Suppressor macrophage treated with lipopolysaccharide for 4 hours (primary cell): Measurements from ENCODE around the gene GPR146.
A peak's percentile ranks its signal among the peaks of the same experiment; 100 is the strongest.

Experiments used
- DNase-seq: peaks from one replicate; pipeline ENCODE4 v3.0.0-alpha.2; 2020

The GPR146 gene

DNA sequence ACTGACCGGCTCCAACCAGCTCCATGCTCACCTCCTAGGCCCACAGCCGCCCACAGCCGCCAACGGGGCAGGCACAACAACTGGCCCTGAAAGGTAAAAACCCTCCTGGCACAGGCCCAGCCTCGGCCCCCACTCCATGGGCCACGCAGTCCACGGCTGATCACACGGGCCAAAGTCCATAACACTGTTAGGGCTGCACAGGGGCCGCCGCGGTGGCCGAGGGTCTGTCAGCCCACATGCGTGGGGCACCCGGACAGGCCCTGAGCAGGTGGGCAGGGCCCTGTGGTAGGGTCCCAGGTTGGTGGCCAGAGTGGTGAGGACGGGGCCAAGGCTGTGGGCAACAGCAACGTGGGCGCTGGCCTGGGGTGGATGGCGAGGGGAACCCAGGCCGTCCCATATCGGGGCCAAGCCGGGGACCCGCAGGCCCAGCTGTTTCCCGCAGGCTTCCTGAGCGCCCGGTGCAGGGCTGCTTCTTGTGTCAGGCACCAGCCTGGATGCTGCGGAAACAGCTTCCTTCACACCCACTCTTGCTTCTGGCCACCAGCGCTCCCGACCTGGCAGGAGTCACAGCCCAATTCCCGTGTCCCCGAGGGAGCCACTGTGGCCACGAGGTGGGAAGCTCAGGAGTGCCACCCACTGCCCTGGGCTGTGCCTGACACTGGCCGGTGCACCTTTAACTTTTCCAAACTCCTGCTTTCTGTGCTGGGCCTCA lies 32.2 kb upstream of the GPR146 start:
- no peak for DNase-seq

DNA sequence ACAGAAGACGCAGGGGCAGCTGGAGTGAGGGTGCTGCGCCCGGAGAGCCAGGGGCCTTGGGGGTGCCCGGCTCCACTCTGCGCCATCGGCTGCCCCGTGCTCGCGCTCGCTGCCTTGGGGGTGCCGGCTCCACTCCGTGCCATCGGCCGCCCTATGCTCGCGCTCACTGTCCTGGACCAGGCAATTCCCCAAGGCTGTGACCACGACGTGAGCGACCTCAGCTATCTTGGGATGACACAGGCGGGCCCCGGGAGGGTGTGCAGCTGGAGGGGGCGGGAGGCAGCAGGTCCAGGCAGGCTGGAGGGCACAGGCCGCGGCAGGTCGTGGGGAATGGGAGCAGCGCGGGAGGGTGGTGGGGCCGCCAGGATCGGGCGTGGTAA lies 31.6 kb upstream of the GPR146 start:
- no peak for DNase-seq

DNA sequence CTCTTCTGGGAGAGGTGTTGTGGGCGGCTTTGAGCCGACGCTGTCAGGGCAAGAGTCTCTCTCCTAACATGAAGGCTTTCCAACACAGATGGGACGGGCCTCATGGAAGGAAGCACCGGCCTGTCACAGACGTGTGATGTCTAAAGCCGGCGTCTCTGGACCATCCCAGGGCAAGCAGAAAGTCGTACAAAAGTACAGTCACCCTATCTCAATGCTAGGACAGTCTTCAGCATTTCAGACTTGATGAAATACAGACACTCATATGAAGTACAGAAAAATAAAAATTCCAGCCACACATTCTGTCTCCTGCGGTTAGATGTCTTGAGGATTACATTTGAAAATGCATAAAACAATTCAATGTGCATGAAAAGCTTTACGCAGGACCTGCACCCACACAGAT lies 30.8 kb upstream of the GPR146 start:
- no peak for DNase-seq

DNA sequence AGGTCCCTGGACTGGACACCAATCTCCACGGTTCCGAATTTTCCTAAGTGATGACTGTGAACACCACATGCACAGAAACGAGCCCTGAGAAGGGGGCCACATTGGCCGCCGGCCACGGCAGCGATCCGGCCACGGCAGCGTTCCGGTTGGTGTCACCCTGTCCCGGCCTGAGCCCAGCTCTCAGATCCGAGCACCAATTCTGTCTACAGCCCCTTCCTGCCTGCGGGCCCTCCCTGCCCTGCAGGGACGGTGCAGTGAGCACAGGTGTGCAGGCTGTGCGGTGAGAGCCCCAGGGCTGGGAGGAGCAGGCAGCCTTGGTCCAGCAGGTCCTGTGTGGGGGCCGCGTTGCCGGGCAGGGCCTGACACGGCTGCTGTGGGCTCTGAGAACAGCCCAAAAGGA lies 29.7 kb upstream of the GPR146 start:
- DNase-seq: no peak

DNA sequence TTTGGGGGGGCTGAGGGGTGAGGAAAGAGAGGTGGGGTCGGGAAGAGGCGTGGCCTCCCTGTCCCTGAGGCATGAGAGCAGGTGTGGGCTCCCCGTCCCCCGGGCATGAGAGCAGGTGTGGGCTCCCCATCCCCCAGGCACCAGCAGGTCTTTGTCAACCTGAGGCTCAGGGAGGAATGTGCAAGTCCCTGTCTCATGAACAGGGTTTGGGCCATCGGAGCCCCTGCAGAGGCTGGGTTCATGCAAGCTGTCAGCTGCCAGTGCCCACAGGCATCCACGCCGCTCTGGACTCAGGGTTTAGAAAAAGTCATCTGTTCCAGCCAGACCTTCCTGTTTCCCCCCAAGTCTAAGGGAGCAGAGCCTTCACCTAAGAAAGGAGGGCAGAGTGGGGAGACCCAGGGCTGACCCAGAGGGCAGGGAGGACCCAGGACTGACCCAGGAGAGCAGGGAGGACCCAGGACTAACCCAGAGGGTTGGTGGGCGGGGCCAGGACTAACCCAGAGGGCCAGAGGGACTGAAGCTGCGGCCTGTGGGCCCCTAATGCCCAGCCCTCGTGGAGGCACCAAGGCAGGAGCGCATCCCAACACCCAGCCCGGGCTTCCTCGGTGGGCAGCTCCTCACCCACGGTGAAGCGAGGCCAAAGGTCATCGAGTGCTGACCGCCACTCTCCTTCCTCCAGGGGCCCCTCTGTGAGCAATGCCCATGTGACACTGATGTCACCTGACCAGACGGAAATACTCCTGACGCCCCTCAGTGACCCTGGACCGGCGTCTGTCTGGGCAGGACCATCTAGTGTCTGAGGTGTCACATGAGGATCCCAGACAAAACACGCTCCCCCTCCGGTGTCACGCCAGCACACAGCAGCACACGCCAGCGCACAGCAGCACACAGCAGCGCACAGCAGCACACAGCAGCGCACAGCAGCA lies 28.9 kb upstream of the GPR146 start:
- no peak for DNase-seq

DNA sequence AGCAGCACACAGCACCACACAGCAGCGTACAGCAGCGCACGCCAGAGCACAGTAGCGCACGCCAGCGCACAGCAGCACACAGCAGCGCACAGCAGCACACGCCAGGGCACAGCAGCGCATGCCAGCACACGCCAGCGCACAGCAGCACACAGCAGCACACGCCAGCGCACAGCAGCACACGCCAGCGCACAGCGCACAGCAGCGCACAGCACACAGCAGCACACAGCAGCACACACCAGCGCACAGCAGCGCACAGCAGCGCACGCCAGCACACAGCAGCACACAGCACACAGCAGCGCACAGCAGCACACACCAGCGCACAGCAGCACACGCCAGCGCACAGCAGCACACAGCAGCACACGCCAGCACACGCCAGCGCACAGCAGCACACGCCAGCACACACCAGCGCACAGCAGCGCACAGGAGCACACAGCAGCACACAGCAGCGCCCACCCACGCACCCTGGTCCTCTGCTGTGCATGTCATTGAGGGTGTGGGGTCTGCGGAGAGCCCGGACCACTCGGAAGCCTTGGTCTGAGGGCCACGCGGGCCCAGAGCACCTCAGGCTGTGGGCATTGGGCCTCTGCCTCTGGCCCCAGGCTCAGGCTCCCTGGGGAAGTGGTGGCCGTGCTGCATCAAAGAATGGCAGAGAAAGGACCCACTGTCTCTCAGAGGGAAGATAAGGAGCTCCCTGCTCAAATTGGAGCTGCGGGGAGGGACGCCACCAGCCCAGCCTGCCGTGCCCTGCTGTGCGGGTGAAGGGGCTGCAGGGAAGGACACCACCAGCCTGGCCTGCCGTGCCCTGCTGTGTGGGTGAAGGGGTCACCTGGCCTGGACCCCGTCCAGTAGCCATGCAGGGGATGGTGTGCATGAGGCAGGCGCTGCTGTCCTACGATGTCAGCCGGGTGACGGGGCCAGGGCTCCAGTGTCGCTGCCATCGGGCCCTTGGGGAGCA lies 27.5 kb upstream of the GPR146 start:
- no peak for DNase-seq

DNA sequence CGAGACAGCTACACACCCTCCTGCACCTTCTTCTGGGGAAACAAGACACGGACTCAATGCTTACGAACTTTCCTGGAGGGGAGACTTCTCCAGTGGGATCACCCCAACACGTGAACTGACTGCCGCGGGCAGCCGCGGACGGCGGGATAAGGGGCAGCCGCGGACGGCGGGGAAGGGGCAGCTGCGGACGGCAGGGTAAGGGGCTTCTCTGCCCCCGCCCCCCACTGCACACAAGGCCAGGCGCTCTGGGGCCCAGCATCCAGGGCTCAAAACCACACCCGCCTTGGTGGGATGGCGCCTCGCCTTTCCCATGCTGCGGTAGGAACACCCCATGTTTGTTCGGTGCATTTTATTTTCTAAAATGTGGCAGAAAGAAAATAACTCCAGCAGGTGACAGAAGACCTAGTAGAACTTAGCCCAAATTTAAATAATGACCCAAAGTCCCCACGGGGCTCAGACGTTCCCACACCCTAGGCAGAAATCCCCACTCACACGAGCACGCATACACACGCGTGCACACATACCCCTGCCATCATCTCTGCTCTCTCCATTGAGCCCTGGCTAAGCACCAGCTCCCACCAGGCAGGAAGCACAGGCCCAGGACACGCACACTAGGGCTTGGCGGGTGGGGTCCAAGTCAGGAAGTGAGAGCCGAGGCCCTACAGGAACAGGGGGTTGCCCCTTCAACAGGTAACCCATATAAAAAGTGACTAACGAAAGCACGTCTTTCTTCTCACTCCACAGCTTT lies 26.6 kb upstream of the GPR146 start:
- DNase-seq: no peak

DNA sequence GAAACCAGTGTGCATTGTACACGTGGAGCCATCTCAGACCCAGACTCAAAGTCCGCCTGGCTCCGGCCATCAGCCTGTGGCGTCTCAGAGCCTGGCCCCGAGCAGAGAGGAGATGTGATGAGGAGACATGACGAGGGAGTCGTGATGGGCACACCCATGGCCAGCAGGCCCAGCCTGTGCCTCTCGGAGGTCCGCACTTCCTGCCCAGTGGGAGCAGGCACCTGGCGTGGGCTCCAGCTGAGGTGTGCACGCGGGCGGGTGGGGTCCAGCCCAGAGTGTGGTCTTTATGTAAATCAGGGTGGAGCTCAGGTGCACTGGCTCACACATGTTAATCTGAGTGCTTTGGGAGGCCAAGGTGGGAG lies 26.0 kb upstream of the GPR146 start:
- DNase-seq: no peak

DNA sequence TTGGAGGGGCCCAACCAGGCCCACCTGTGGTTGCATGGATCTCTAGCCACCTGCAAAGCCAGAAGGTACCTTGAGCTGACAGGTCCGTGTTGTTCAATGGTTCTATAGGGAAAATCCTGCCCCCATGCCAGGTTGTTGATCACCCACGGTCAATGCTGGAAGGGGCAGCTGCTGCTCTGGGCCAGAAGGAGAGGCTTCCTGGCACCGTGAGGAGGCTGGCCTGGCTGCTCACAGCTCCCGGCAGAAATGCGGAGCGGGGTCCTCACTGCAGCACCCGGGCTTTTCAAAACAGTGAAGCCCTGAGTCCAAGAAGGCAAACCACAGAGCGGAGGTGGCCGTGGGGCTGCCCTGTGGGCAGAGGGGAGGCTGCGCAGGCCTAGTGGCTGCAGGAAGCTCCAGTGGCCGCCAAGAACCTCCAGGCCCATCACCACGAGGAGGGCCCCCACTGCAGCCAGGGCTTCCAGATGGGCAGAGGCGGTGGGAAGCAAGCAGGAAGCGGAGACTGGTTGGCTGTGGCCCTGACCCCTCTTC lies 25.0 kb upstream of the GPR146 start:
- no peak for DNase-seq

DNA sequence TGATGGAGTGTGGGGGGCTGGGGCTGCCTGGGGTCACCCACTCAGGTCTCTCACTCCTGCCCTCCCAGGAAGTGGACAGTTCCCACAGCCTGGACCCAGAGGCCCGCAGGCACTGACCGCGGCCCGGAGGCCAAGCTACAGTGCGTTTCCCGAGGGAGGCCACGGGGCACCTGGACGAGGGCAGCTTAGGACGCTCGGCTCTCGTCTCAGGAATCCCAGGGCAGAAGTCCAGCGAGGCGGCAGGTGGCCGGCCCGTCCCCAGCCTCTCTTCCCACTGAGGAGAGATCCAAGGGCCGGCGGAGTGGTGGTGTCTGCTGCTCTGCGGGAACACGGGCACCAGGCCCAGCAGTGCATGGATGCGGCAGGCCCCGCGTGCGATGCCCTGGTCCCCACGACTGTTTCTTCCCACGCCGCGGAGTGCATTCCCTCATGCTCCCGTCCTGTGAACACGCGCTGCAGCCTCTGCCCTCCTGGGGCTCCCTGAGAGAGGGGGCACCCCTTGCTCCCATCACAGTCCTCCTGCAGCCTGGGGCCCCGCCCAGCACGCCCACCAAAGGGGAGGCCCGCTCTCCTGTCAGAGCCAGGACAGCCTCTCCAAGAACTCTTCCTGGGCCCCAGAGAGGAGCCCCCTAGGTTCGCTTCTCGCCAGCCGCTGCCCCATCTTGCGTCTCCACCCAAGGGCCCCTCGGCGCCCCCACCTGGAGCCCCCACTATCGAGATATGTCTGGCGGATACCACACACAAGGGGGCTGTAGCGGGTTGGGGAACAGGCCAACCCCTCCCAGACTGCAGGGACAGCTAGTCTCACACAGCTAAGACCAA lies 24.3 kb upstream of the GPR146 start:
- no peak for DNase-seq

DNA sequence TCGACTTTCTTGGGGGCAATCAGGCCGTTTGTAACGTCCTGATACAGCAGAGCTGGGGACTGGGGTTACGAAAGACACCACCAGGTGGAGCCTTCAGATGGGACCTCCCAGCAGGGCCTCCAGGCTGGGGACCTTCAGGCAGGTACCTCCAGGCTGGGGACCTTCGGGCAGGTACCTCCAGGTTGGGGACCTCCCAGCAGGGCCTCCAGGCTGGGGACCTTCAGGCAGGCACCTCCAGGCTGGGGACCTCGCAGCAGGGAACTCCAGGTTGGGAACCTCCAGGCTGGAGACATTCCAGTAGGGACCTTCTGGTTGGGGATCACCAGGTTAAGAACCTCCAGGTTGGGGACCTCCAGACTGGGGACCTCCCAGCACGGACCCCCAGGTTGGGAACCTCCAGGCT lies 23.5 kb upstream of the GPR146 start:
- DNase-seq: no peak

DNA sequence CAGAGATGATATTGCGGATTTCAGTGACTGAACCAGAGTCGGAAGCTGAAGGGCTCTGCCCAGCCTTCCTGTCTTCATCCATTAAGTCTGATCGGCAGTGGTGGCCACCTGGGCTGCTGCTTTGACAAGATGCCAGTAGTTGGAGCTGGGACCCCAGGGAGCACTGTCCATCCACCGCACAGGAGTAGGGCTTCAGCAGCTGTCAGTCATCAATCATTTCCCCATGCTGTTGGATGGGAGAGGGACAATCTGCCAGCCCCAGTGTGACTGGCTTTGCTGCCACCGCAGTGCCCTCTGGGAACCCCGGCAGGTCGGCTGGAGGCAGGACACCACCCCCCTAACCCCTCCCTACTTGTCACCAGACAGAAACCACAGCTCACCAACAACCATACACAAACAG lies 23.0 kb upstream of the GPR146 start:
- no peak for DNase-seq

DNA sequence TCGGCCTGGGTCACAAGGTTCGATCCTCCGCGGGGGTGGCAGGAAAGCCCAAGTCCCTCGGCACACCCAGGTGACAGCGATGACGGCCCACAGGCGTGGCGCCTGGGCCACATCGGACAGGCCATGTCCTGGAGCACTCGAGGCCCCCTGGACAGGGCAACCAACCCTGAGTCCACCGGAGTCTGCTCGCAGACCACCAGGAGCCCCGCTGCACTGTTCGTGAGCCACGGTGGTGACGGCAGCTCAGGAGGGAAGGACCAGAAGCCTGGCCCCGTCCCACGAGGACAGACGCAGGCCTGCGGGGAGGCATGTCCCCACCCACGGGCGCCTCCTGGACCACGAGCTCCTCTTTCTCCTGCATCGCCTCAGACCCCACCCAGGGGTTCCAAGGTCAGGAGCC lies 22.4 kb upstream of the GPR146 start:
- no peak for DNase-seq

DNA sequence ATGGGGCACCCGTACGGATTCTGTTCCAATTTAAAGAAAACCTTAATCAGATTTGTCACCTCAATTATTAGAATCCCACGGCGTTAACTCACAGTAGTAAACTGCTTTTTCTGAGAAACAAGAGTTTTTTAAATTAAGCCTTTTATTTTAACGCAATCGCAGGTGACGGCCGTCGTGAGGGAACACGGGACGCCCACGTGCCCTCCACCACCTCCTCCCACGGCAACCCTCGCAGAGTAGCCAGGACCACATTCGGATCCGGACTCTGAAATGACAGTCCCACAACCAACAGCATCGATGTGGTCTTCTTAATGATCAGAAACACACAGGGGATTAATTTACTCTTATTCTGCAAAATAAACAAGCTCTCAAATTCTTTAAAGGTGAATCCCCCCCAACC lies 22.0 kb upstream of the GPR146 start:
- DNase-seq: no peak

DNA sequence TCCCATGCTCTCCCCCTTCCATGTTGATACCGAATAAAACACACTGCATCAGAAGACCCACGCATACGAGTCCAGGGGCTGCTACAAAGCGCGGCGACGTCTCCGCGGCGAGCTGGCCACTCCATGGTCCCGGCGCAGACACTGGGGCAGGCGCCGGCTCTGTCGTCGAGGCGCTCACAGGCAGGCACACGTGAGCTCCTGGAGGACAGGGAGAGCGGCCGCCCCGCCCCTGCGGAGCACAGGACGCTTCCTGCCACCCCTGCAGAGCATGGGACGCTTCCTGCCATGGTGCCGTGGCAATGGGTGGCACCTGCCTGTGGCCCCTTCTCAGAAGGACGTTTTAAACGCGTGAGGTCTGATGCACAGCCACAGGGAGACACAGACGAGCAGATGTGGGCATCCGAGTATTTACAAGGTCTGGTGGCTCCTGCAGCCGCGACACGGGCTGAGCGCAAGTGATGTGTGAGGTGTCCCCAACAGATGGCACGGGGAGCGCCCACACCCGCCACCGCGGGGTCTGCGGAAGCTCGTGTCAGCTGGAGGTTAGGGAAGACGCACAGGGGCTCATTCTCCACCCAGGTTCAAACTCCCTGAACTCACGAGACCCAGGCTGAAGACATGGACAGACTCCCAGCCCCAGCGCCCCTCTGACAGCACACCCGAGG lies 21.4 kb upstream of the GPR146 start:
- DNase-seq: no peak

DNA sequence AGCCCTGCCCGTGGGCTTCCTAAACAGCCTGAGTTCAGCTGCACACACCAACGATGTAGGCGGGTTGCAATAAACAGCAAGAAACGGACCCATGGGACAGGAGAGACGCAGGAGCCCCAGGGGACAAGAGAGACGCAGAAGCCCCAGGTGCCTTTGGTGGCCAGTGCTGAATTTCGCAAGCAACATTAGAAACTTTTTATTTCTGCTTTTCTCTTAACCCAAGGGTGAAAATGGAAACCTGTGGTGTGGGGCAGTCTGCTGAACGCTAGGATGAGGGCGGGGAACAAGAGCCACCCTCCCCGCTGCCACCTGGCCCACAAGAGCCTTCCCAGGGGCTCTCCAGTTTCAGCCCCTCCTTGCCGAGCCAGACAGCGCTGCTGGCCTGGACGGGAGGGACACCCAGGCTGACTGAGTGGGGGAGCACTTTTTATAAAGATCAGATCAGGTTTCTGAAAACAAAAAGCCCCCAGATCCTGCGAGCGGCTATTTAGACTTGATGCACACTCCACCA lies 20.0 kb upstream of the GPR146 start:
- no peak for DNase-seq

DNA sequence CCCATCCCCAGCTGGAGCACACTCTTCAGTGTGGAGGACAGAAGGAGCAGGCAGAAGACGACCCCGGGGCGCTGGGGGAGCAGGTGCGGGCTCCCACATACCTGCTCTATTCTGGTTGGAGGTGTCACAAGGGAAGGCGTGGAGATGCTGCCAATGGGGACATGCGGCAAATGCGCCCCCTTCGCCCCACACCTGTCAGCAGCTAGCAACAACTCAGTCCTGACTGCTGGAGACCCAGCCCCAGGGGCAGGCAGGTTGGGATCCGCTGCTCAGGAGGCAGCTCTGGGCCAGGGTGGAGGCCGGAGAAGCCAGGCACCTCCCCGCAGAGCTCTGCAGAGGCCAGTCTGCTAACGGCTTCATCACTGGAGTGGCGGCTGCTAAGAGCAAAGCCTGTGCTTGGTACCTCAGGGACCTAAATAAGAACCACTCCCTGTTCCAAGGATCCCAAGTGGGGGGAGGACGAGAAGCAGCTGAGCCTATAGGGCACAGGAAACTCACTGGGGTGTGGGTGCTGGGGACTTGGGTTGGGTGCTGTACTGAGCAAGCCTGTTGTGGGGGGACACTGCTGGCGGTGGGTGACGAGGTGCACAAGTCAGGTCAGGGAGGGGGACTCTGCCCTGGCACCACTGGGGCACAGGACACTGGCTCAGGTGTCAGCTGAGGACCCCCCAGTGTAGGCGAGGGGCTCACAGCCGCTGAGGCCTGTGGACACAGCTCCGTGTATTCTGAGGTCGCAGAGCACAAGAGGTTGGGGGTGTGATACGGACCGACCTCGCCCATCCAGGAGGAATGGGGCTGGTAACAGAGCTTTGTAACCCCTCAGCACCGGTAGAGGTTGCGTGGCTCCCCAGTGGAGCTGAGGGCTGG lies 19.2 kb upstream of the GPR146 start:
- no peak for DNase-seq

DNA sequence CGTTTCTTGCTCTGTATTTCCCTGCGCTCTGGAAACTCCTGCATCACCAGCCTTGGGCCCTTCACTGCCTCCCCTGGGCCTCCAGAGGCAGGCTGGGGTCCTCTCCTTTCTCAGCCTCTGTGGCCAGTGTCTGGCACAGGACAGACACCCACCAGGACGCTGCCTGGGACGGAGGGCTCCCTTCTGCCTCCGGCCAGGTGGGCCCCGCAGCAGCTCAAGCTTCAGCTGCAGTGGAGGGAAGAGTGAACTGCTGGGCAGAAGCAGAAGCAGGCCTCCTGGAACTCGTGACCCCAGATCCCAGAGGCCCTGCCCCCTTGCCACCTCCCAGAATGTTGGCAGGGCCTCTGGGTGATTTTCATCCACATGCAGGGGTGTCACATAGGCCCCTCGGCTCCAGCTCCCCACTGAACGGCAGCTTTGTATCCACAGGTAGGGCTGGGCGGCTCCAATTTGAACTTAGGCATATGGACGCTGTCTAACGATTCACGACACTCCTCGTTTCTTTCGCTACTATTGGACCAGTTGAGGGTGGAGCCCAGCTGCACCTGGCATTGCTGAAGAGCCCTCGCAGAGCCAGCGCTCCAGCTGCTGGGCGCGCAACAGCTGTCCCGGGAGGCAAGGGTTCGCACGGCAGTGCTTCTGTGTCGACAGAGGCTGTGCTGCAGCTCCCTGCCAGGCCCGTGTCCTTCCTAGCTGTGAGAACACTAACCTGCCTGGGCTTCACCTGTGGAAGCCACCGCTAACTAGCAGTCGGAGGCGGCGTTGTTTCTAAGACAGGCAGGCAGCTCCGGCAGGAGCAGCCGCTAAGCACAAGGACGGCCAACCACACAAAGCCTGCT lies 18.4 kb upstream of the GPR146 start:
- DNase-seq: no peak

DNA sequence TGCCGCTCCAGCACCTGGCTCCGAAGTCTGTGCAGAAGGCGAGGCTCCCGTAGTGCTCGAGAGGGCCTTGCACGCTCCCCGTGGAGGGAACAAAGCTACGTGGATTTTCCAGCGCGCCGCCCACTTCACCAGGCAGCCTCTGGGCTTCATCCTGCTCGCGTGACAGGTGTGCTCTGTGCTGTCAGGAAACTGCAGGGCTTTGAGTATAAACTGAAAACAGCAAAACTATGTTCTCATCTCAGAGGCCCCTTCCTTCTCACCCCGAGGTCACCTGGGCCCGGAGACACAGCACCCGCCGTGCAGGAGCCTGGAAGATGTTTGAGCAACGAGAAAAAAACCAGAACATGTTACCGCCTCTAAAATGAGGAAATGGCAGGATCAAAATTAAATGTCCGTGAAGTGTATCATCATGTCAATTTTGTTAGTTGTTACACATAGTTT lies 17.6 kb upstream of the GPR146 start:
- peak; percentile 18 for DNase-seq
